ENCODE measurements around the gene HSD17B12.
A peak's percentile ranks its signal among the peaks of the same experiment; 100 is the strongest.

- TF ChIP-seq CTCF (conservative IDR thresholded peaks at IDR 0.05; ENCODE audit: low read depth in 2 of 2): no peak
- TF ChIP-seq POLR2AphosphoS5 (IDR thresholded peaks at IDR 0.05; ENCODE audit: low read depth): peak; percentile 96
These were observed at the start of gene HSD17B12 for GRCh38 chr11:43680521-43681400.

All from GM23338 (cell line).